Muscle layer of colon (tissue), 2 donors: ENCODE data around the gene ANKRD66.
"Not testable (repeated sequence)": the region's sequence is repeated elsewhere in the genome, so short reads cannot be mapped to it uniquely, and the experiment has no call there.

Experiments used
- H3K27ac ChIP-seq: one replicate; pipeline ENCODE4 v1.7.0; 2013; ENCODE audit warnings: low read depth, mild to moderate bottlenecking, low read length, moderate library complexity
- H3K27me3 ChIP-seq, 2 donors: one replicate each; pipeline ENCODE4 v1.7.0; 2013; ENCODE audit warnings: low read length in 2 of 2, mild to moderate bottlenecking in 2 of 2; ENCODE audit not compliant: insufficient read depth in 2 of 2, control insufficient read depth in 1 of 2
- H3K36me3 ChIP-seq: one replicate; pipeline ENCODE4 v1.7.0; 2013; ENCODE audit warnings: mild to moderate bottlenecking, low read length; ENCODE audit not compliant: insufficient read depth
- H3K4me1 ChIP-seq: one replicate; pipeline ENCODE4 v1.7.0; 2013; ENCODE audit warnings: mild to moderate bottlenecking, low read length; ENCODE audit not compliant: insufficient read depth
- H3K4me3 ChIP-seq, 2 donors: one replicate each; pipeline ENCODE4 v1.7.0; 2013; ENCODE audit warnings: low read length in 2 of 2, low read depth in 1 of 2, mild to moderate bottlenecking in 1 of 2, moderate library complexity in 1 of 2
- H3K9ac ChIP-seq: one replicate; pipeline ENCODE4 v1.7.0; 2013; ENCODE audit warnings: low read length
- H3K9me3 ChIP-seq: one replicate; pipeline ENCODE4 v1.7.0; 2013; ENCODE audit warnings: mild to moderate bottlenecking, low read length
- donor health status: abdominal sarcoma.
- donor health status: Adenocarcinoma of cecum.

Gene ANKRD66

GRCh38 chr6:46755865-46756264, 9.1 kb downstream of the ANKRD66 start:
- Histone ChIP-seq H3K9ac (no peak overlapping the region), H3K27ac (no peak overlapping the region), H3K4me3 (no peak overlapping the region), H3K9me3 (no peaks in the 10 kb centered on the region), H3K4me1 (no peaks in the 10 kb centered on the region), H3K36me3 (no peaks in the 10 kb centered on the region), H3K27me3 (no peaks in the 10 kb centered on the region)

DNA sequence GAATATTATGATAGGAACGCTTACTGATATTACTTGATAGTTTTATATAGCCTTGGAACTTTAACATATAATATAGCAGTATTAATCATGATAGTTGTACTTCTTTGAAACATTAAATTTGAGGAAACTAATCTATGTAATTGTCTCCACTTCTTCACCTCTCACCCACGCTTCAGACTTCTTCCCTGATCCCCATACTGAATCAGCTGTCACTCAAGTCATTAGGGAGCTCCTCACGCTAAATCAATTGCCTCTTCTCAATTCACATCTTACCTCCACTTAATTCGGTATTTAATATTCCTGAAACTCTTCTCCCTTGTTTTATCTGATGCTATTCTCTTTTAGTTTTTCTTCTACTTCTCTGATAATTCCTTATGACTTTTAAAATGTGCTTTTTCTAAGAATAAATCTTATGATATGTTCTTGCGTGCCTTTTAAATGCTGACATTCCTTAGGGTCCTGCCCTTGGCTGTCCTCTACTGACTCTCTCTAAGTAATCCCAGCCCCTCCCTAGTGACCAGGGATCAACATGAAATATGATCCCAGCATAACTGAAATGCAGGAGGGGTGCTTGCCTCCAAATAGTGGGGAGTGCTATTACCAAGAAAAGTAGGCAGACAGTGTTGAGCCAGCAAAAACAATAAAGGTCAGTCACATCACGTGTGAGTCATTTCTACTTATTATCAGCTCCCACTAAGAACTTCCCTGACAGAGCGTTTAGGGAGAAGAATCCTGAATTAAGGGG, 9.9 kb downstream of the ANKRD66 start:
- H3K4me3 ChIP-seq, result no peak overlapping the region
- no peaks in the 10 kb centered on the region for H3K9me3 ChIP-seq
- H3K36me3 ChIP-seq, result no peaks in the 10 kb centered on the region
- no peaks in the 10 kb centered on the region for H3K4me1 ChIP-seq
- H3K9ac ChIP-seq, result no peak overlapping the region
- H3K27ac ChIP-seq, result no peak overlapping the region
- H3K27me3 ChIP-seq, result no peaks in the 10 kb centered on the region

DNA sequence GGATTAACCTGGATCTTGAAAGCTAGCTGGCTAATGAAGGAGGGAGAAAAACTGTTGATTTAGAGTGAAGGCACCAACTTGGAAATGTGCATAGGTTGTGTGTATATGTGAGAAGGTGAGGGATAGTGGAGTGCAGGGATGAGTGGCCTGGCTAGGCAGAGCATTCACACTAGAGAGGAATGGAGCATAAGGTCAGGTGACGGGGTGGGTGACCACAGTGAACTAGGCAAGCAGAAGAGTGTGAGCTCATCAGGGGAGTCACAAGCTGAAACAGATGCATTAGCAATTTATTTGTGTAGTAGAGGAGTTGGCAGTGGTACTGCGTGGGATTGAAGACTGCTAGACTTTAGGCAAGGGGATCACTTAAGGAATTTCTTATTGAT, 10.5 kb downstream of the ANKRD66 start:
- Histone ChIP-seq H3K36me3 (no peaks in the 10 kb centered on the region), H3K27ac (no peak overlapping the region), H3K4me3 (no peak overlapping the region), H3K9me3 (no peaks in the 10 kb centered on the region), H3K4me1 (no peaks in the 10 kb centered on the region), H3K27me3 (no peaks in the 10 kb centered on the region), H3K9ac (no peak overlapping the region)

GRCh38 chr6:46758960-46759753, 12.4 kb downstream of the ANKRD66 start:
- H3K27me3 ChIP-seq, result no peaks in the 10 kb centered on the region
- no peak overlapping the region for H3K9ac ChIP-seq
- no peaks in the 10 kb centered on the region for H3K36me3 ChIP-seq
- H3K4me1 ChIP-seq, result no peaks in the 10 kb centered on the region
- no peaks in the 10 kb centered on the region for H3K9me3 ChIP-seq
- no peak overlapping the region for H3K27ac ChIP-seq
- no peak overlapping the region for H3K4me3 ChIP-seq

DNA sequence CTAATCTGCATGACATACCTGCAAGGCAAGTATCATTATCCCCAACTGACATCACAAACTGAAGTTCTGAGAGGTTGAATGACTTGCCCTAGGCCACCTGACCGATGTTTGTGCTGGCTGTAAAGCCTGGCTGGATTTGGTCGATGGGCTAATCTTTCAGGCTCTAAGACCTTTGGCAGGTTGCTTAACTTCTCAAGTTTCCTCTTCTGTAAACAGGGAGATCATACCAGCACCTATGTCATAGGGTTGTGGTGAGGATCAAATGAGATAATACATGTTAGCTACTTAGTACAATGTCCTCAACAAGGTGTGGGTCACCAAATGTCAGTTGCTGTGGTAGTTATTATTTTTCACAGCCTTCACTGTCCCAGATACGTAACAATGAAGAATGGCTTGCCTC, 14.2 kb downstream of the ANKRD66 start:
- no peak overlapping the region for H3K4me3 ChIP-seq
- H3K36me3 ChIP-seq, result no peaks in the 10 kb centered on the region
- H3K4me1 ChIP-seq, result no peaks in the 10 kb centered on the region

DNA sequence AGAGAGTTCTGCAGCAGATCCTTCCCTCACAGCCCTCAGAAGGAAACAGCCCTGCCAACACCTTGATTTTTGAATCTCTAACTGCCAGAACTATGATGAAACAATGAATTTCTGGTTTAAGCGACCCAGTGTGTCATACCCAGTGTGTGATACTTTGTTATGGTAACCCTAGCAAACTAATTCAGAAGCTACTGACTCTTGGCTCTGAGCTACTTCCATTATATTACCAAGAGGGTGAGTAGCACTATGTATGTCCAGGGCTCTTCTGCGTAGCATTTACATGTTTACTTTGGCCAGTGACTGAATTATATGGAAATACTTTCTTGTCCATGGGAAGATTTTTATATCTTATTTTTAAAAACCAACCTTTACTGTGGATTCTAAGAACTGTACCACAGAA, 16.7 kb downstream of the ANKRD66 start:
- Histone ChIP-seq H3K36me3 (no peaks in the 10 kb centered on the region), H3K9me3 (no peaks in the 10 kb centered on the region), H3K4me3 (no peak overlapping the region), H3K27me3 (no peaks in the 10 kb centered on the region), H3K9ac (no peak overlapping the region), H3K27ac (no peak overlapping the region), H3K4me1 (no peaks in the 10 kb centered on the region)

More for the DNA sequence above, 14.2 kb downstream of the ANKRD66 start:
- no peaks in the 10 kb centered on the region for H3K27me3 ChIP-seq
- H3K9ac ChIP-seq, result no peak overlapping the region
- no peaks in the 10 kb centered on the region for H3K9me3 ChIP-seq
- H3K27ac ChIP-seq, result no peak overlapping the region

GRCh38 chr6:46764280-46764679, 17.5 kb downstream of the ANKRD66 start:
- H3K9ac ChIP-seq, H3K27ac ChIP-seq, H3K36me3 ChIP-seq, H3K27me3 ChIP-seq, H3K4me3 ChIP-seq, H3K4me1 ChIP-seq, H3K9me3 ChIP-seq: not testable (repeated sequence)

- Histone ChIP-seq H3K9ac (no peak overlapping the region), H3K27ac (no peak overlapping the region), H3K4me3 (no peak overlapping the region)
Measured at GRCh38 chr6:46764961-46765360, 18.2 kb downstream of the ANKRD66 start.

GRCh38 chr6:46772016-46772415, 25.3 kb downstream of the ANKRD66 start:
- H3K27ac ChIP-seq, result no peak overlapping the region
- H3K9ac ChIP-seq, result no peak overlapping the region
- no peaks in the 10 kb centered on the region for H3K4me1 ChIP-seq
- no peaks in the 10 kb centered on the region for H3K27me3 ChIP-seq
- H3K9me3 ChIP-seq, result no peaks in the 10 kb centered on the region
- no peak overlapping the region for H3K4me3 ChIP-seq
- no peaks in the 10 kb centered on the region for H3K36me3 ChIP-seq

More at GRCh38 chr6:46764961-46765360, 18.2 kb downstream of the ANKRD66 start:
- H3K4me1 ChIP-seq, result no peaks in the 10 kb centered on the region
- H3K36me3 ChIP-seq, result no peaks in the 10 kb centered on the region
- no peaks in the 10 kb centered on the region for H3K9me3 ChIP-seq
- no peaks in the 10 kb centered on the region for H3K27me3 ChIP-seq

DNA sequence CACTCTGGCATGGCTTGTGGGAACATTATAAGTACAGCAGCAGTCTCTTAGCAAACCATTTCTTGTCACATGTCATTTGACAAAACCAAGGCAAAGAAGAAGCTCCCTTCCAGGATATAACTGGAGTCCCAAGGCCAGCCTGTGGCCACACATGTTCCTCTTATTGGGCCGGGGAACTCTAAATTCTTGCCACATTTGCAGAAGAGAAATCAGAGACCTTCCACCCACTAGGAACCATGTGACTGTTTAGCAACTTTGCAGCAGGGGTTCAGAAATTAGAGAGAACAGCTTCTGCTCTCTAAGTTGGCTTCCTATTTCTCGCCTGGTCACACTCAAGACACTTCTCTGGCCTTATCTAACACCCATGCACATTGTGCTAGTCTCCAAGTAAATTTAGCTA, 26.0 kb downstream of the ANKRD66 start:
- no peaks in the 10 kb centered on the region for H3K36me3 ChIP-seq
- H3K4me1 ChIP-seq, result no peaks in the 10 kb centered on the region
- no peaks in the 10 kb centered on the region for H3K27me3 ChIP-seq
- H3K4me3 ChIP-seq, result no peak overlapping the region
- no peak overlapping the region for H3K27ac ChIP-seq
- no peaks in the 10 kb centered on the region for H3K9me3 ChIP-seq
- no peak overlapping the region for H3K9ac ChIP-seq

DNA sequence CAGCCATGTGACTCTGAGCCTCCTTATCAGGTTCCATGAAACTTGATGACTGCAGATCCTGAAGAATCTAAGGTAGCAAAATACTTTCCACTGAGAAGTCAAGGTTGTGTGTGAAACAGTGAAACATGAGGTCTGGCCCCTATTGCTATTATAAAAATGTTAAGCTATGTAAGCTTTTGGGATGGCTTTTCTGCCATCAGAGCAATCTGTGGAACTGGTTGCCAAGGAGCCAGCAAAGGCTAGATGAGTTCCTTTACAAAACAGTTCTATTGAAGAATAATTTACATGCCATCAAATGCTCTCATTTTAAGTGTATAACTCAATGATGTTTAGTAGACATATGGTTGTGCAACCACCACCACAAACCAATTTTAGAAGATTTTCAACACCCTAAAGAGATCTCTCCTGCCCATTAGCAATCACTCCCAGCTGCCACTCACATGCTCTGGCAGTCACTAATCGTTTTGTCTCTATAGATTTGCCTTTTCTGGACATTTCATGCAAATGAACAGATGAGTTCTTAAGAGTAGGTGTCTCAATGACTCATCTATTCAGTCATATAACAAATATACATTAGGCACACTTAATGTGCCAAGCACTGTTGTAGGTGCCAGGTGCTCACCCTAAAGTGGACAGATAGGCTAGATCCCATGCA, 26.6 kb downstream of the ANKRD66 start:
- Histone ChIP-seq H3K9ac (no peak overlapping the region), H3K36me3 (no peaks in the 10 kb centered on the region), H3K9me3 (no peaks in the 10 kb centered on the region), H3K27ac (no peak overlapping the region), H3K4me3 (no peak overlapping the region), H3K27me3 (no peaks in the 10 kb centered on the region), H3K4me1 (no peaks in the 10 kb centered on the region)
